HCT116 (cell line): ENCODE data around the gene KRTAP5-2.

ENCODE experiments used
- CBX3 ChIP-seq: IDR thresholded peaks from 2 replicates; pipeline ENCODE4 v1.6.1; 2012; ENCODE audit warnings: low read depth
- CTCF ChIP-seq, 3 experiments: fragments of 200-600 bp in 1 of 3; sonication (generic) in 1 of 3; IDR thresholded peaks in 2 of 3; conservative IDR thresholded peaks in 1 of 3; 2 replicates each; pipeline ENCODE4 v1.5.1; 2012 to 2017; ENCODE audit warnings: low read depth in 2 of 3, low read length in 2 of 3, antibody characterized with exemption in 1 of 3, borderline replicate concordance in 1 of 3, control low read depth in 1 of 3, mild to moderate bottlenecking in 1 of 3, mixed read lengths in 1 of 3, mixed run types in 1 of 3, moderate library complexity in 1 of 3; ENCODE audit not compliant: insufficient read depth in 1 of 3
- EGR1 ChIP-seq: IDR thresholded peaks from 2 replicates; pipeline ENCODE4 v1.6.1; 2012; ENCODE audit warnings: low read depth
- EZH2 ChIP-seq: fragments of 200-600 bp; sonication (generic); IDR thresholded peaks from 2 replicates; pipeline ENCODE4 v1.6.1; 2017; ENCODE audit warnings: antibody characterized with exemption, mixed run types
- EZH2phosphoT487 ChIP-seq: fragments of 200-600 bp; IDR thresholded peaks from 2 replicates; pipeline ENCODE4 v1.6.1; 2018; ENCODE audit warnings: antibody characterized with exemption, borderline replicate concordance
- POLR2A ChIP-seq: IDR thresholded peaks from 2 replicates; pipeline ENCODE4 v1.7.0; 2011; ENCODE audit warnings: borderline replicate concordance; ENCODE audit not compliant: insufficient read depth, insufficient read length; ENCODE audit errors: extremely low read depth
- POLR2AphosphoS5 ChIP-seq: IDR thresholded peaks from 2 replicates; pipeline ENCODE4 v1.6.1; 2011; ENCODE audit warnings: mild to moderate bottlenecking, low read depth, low read length, moderate library complexity
- RAD21 ChIP-seq: IDR thresholded peaks from 2 replicates; pipeline ENCODE4 v1.6.1; 2012; ENCODE audit warnings: low read depth, mild to moderate bottlenecking
- REST ChIP-seq: IDR thresholded peaks from 2 replicates; pipeline ENCODE4 v1.6.1; 2012; ENCODE audit warnings: low read depth
- SIN3A ChIP-seq: IDR thresholded peaks from 2 replicates; pipeline ENCODE4 v1.6.1; 2012; ENCODE audit warnings: low read depth
- SP1 ChIP-seq: IDR thresholded peaks from 2 replicates; pipeline ENCODE4 v1.6.1; 2012; ENCODE audit warnings: low read depth
- TCF7L2 ChIP-seq: IDR thresholded peaks from 2 replicates; pipeline ENCODE4 v1.7.0; 2011; ENCODE audit warnings: borderline replicate concordance, inconsistent platforms; ENCODE audit not compliant: insufficient read depth, insufficient read length; ENCODE audit errors: extremely low read depth
- YY1 ChIP-seq: IDR thresholded peaks from 2 replicates; pipeline ENCODE4 v1.6.1; 2011; ENCODE audit warnings: low read length, low read depth, moderate library complexity, mild to moderate bottlenecking; ENCODE audit not compliant: insufficient replicate concordance; ENCODE audit errors: extremely low read depth
- ZBTB33 ChIP-seq: IDR thresholded peaks from 2 replicates; pipeline ENCODE4 v1.6.1; 2011; ENCODE audit warnings: mild to moderate bottlenecking, low read length, moderate library complexity; ENCODE audit not compliant: insufficient replicate concordance; ENCODE audit errors: extremely low read depth

- TF ChIP-seq SIN3A = no peak
- no peak for TF ChIP-seq CBX3
- TF ChIP-seq CTCF (IDR thresholded peaks at IDR 0.05 in 2 of 3, conservative IDR thresholded peaks at IDR 0.05 in 1 of 3; ENCODE audit: borderline replicate concordance in 1 of 3, insufficient read depth in 1 of 3, low read depth in 2 of 3, low read length in 2 of 3) = peak in 2 of 3 experiments; percentile 62 to 74; a peak in 5 of 6 replicates
- TF ChIP-seq YY1 = no peak
- no peak for TF ChIP-seq EZH2
- no peak for TF ChIP-seq POLR2A
- TF ChIP-seq EZH2phosphoT487 = no peak
- no peak for TF ChIP-seq TCF7L2
- TF ChIP-seq RAD21 = no peak; the same call in 1 of the 2 replicates
- no peak for TF ChIP-seq REST
- TF ChIP-seq SP1 = no peak
- TF ChIP-seq EGR1 = no peak
- no peak for TF ChIP-seq ZBTB33
- no peak for TF ChIP-seq POLR2AphosphoS5
These were observed 23.7 kb downstream of the KRTAP5-2 start for GRCh38 chr11:1574238-1574932.
